Testis (tissue), 3 donors: ENCODE measurements around the gene CCDC15. TPM values are rescaled to one million over a fixed set of nuclear protein-coding genes. Genes with fewer than 3 reads are reported as not detected.

Experiments
- DNase-seq: peaks from one replicate; pipeline ENCODE4 v3.0.0-alpha.2; 2019
- H3K27ac ChIP-seq, 2 donors: fragments of 200-600 bp; sonication (generic); one replicate each; pipeline ENCODE4 v1.5.1; 2019
- H3K27me3 ChIP-seq: fragments of 200-600 bp; sonication (generic); one replicate; pipeline ENCODE4 v1.5.1; 2019
- H3K36me3 ChIP-seq: fragments of 200-600 bp; sonication (generic); one replicate; pipeline ENCODE4 v1.5.1; 2017; ENCODE audit warnings: low read depth; ENCODE audit errors: missing control alignments
- H3K4me1 ChIP-seq: fragments of 200-600 bp; sonication (generic); one replicate; pipeline ENCODE4 v1.5.1; 2019
- H3K4me3 ChIP-seq, 2 donors: fragments of 200-600 bp; sonication (generic); one replicate each; pipeline ENCODE4 v1.5.1; 2017 to 2019
- H3K9me3 ChIP-seq: fragments of 200-600 bp; sonication (generic); one replicate; pipeline ENCODE4 v1.5.1; 2017
- POLR2A ChIP-seq: fragments of 450-650 bp; IDR thresholded peaks from one replicate; pipeline ENCODE4 v1.6.1; 2017; ENCODE audit warnings: antibody characterized with exemption, mild to moderate bottlenecking, moderate library complexity
- WGBS, 2 donors: methylation state at CpG; one replicate each; pipeline ENCODE4 v1.1.5; 2018; 5-methylcytosine and 5-hydroxymethylcytosine counted together
- intact Hi-C: fragments of 100-400 bp; cut with DNase I; formaldehyde crosslinking; loops from one replicate; pipeline ENCODE4 v1.15.1; 2023; ENCODE audit warnings: low total_unique reads
- polyA plus RNA-seq: library from polyadenylated mRNA; stranded (reverse); fragments of 350-450 nt; fragmentation: Illumina TruSeq; extraction: RNeasy Lipid Tissue Mini Kit (QIAGEN cat#74804); gene quantifications from one replicate; pipeline ENCODE4 v1.2.3, GENCODE V29; 2014; ENCODE audit warnings: low read depth, low replicate concordance; ENCODE audit not compliant: insufficient read depth
- total RNA-seq, 2 donors: library from RNA; depleted of rRNA; stranded (reverse); fragments of >200 nt; gene quantifications; one replicate each; pipeline ENCODE4 v1.2.3, GENCODE V29; 2016
- TF ChIP-seq, protein P1 (sequence below), 3 experiments: fragments of 450-650 bp in 2 of 3; fragments of 200-600 bp in 1 of 3; sonication (generic) in 1 of 3; IDR thresholded peaks; one replicate each; pipeline ENCODE4 v1.5.1; 2016 to 2019; ENCODE audit warnings: antibody characterized with exemption in 3 of 3, mild to moderate bottlenecking in 2 of 3, moderate library complexity in 1 of 3

CCDC15 gene
- total and polyA plus RNA-seq, 3 donors from 2014 or later = 8.0 to 15.1 (median 14.9) TPM

DNA sequence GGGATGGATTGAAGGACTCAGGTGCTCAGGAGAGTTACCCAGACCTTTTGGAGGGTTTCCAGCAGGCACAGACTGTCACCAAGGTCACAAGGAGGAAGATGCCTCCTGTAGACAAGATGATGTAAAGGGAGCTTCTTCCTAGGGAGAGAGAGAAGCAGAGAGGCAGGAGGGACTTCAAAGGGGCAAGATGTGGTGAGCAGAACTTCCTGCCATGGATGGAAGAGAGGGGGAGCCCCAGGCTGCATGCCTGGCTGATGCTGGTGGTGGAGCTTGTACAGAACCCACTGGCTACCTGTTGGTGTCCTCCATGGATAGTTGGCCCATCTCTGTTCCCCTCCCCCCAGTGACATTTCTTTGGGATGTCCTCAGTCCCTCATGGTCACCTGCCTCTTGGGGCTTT is 30.7 kb upstream of the CCDC15 start:
- no peaks in the 10 kb centered on the region for H3K36me3 ChIP-seq
- no peak overlapping the region for H3K4me3 ChIP-seq
- no peak overlapping the region for H3K27ac ChIP-seq
- H3K27me3 ChIP-seq = no peaks in the 10 kb centered on the region
- DNase-seq = no peak
- TF ChIP-seq POLR2A = no peak
- TF ChIP-seq, protein P1, sequence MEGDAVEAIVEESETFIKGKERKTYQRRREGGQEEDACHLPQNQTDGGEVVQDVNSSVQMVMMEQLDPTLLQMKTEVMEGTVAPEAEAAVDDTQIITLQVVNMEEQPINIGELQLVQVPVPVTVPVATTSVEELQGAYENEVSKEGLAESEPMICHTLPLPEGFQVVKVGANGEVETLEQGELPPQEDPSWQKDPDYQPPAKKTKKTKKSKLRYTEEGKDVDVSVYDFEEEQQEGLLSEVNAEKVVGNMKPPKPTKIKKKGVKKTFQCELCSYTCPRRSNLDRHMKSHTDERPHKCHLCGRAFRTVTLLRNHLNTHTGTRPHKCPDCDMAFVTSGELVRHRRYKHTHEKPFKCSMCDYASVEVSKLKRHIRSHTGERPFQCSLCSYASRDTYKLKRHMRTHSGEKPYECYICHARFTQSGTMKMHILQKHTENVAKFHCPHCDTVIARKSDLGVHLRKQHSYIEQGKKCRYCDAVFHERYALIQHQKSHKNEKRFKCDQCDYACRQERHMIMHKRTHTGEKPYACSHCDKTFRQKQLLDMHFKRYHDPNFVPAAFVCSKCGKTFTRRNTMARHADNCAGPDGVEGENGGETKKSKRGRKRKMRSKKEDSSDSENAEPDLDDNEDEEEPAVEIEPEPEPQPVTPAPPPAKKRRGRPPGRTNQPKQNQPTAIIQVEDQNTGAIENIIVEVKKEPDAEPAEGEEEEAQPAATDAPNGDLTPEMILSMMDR (IDR thresholded peaks at IDR 0.05) = no peak
- H3K4me1 ChIP-seq = peaks cover 3% of the 10 kb centered on the region
- intact Hi-C loops = no loop called here
- no peaks in the 10 kb centered on the region for H3K9me3 ChIP-seq

DNA sequence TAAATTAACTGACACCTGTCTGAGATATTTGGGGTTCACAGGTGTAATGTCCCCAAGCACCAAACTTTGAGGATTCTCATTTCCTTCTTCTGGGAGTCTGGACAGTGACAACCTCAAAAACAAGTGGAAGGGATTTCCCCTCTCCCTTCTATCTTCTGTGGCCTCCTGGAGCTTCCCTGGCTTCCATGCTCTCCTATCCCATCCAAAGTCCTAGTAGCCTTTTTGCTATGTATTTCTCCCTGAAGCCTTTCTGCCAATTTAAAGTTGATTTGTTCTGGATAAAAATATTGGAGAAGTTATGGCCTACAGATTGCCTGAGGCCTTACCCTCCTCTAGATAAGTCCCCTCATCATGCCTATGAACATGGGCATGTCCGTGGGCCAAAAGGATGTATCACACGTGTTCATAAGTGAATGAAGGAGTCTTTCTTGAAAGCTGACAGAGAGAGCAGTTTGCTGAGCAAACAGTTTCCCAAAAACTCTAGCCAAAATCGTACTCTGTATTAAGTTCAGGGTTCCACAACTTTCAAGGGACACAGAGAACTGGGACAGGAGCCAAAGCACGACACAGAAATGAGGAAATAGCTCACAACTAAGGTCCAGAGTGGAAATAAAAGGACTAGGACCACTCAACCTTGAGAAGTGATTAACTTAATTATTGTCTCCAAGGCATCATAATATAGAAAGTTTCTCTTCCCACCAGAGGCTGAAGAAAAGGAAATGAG is 24.9 kb upstream of the CCDC15 start:
- Histone ChIP-seq H3K36me3 (no peaks in the 10 kb centered on the region), H3K4me3 (no peak overlapping the region), H3K27ac (no peak overlapping the region), H3K9me3 (no peaks in the 10 kb centered on the region), H3K27me3 (no peaks in the 10 kb centered on the region), H3K4me1 (no peaks in the 10 kb centered on the region)
- TF ChIP-seq, protein P1 (IDR thresholded peaks at IDR 0.05) = no peak
- TF ChIP-seq POLR2A = no peak
- intact Hi-C loops = no loop called here
- DNase-seq = no peak
- WGBS, 2 donors = 33 to 40% methylated on average over 4 of the region's 4 CpGs

DNA sequence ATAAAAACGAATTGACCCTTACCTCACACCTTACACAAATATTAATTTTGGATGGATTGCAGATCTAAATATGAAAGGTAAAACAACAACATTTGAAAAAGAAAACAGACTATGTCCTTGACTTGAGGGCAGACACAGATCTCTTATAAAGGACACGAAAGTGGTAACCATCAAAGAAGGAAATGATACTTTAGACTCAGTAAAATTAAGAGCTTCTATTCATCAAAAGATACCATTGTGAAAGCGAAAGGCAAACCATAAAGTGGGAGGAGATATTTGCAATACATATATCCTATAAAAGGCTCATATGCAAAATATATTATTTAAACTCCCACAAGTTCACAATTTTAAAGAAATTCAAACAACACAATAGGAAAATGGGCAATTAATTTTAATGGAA is 23.2 kb upstream of the CCDC15 start:
- no peaks in the 10 kb centered on the region for H3K9me3 ChIP-seq
- no peaks in the 10 kb centered on the region for H3K4me1 ChIP-seq
- H3K27me3 ChIP-seq = no peaks in the 10 kb centered on the region
- H3K36me3 ChIP-seq = no peaks in the 10 kb centered on the region
- intact Hi-C loops = no loop called here
- TF ChIP-seq, protein P1 (IDR thresholded peaks at IDR 0.05) = no peak
- TF ChIP-seq POLR2A = no peak
- H3K4me3 ChIP-seq = no peak overlapping the region
- DNase-seq = no peak
- H3K27ac ChIP-seq = no peak overlapping the region
- 80 to 87% methylated on average over 3 of the region's 3 CpGs for WGBS, 2 donors

DNA sequence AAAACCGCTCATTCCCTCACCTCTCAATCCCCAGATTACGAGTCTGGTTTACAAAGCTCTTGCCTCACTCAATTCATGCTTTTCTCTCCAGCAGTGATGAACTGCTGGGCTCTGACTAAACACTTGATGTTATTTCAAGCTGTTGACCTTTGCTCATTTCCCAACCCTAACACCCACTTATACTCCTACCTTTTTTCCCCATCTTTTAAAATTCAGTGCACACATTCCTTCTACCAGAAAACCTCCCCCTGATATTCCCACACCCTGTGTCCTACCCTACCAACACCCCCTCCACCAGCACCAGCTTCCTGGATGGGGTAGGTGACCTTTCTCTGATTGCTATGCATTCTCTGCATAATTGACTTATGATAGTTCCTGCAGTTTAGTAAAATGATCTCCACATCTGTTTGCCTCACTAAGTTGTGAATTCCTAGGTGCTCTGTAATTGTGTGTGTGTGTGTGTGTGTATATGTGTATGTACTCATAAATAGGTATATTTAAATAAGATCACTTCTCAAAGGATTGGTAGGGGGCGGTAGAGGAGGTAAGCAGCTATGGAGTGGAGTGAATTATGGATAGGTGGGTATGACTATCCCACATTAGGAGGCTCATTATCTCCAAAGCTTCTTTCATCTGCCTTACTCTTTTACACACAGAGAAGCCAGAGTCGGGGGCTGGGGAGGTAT is 19.0 kb upstream of the CCDC15 start:
- no peaks in the 10 kb centered on the region for H3K27me3 ChIP-seq
- H3K4me1 ChIP-seq = no peaks in the 10 kb centered on the region
- no peak for DNase-seq
- intact Hi-C loops = no loop called here
- TF ChIP-seq, protein P1 (IDR thresholded peaks at IDR 0.05) = no peak
- H3K4me3 ChIP-seq = no peak overlapping the region
- H3K9me3 ChIP-seq = no peaks in the 10 kb centered on the region
- 77 to 82% methylated on average over 4 of the region's 4 CpGs for WGBS, 2 donors
- H3K36me3 ChIP-seq = no peaks in the 10 kb centered on the region
- H3K27ac ChIP-seq = no peak overlapping the region
